ENCODE results near the gene ATP6V0C.
A peak's percentile ranks its signal among the peaks of the same experiment; 100 is the strongest.

DNA sequence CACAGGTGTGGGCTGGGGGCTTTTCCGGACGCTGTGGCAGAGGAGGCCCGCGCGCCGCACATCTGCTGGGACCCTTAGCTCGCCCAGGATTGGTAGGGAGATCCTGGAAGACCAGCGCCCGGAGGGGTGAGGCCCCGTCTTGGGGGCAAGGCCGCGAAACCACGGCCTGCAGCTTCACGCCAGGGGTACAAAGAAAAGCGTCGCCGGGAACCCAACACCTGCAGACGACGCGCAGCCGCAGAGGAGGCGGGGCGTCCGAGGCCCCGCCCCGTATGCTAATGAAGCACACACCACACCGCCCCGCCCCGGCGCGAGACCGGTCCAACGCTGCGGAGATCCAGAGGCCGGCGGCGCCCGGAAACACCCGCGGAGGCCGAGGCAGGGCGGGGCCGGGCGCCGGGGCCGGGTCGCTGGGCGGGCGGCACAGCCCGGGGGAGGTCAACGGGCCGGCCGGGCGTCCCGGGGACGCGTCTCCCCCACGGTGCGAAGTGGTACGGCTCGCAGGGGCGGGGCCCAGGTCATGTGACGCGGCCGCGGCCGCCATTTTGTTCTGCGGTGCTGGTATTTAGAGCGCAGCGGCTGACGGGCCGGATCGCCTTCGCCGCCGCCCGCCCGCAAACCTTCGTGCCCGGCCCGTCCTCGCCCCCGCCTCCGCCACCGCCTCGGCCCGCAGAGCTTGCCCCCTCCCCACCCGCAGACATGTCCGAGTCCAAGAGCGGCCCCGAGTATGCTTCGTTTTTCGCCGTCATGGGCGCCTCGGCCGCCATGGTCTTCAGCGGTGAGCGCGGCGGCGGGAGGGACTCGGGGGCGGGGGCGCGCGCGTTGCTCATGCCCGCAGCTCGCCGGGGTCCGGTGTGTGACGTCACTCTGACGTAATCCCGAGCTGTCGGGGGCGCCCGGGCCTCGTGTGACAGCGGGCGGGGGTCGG lies at the start of gene ATP6V0C:
- peak; percentile 87 for TF ChIP-seq POLR2A (IDR thresholded peaks at IDR 0.05)
- TF ChIP-seq EP300 (IDR thresholded peaks at IDR 0.05): no peak
- no peak for TF ChIP-seq CTCF (IDR thresholded peaks at IDR 0.05)

Data from ovary (tissue), 3 donors.